NCI-H1436 treated with DMSO at 0.1 percent for 48 hours (cell line): ENCODE data around the gene CYB561D1.

Experiments used
- DNase-seq: peaks from one replicate; lab custom pipeline; 2025; lab: John Stamatoyannopoulos, UW

Gene CYB561D1

DNA sequence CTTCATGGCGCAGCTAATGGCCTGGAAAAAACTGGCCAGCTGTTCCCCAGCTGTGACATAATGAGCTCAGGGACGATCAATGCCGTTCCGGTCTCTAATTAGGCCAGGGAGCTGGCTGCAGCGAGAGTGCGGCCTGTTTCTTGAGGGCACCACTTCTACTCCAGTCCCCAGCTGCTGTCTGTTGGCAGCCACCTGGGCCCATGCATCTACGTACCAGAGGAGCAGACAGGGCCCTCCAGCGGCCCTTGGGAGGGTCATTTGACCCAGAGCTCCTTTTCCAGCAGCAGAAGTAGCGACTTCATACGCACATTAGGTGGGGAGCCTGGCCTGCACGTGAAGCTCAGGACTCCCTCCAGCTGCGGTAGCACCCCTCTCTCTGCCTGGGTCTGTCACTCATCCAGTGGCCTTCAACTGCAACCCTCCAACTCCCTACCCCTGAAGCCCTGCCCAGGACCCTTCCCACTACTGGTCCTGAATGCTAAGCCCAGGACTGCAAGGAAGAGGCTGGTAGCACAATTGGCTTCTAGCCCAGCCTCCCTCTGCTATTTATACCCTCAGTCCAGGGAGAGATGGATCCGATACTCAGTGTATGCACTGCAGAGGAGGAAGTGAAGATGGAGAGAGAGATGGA is 36.7 kb downstream of the CYB561D1 start:
- DNase-seq = no peak

- no peak for DNase-seq
Observed at GRCh38 chr1:109531380-109531779, 37.5 kb downstream of the CYB561D1 start.

GRCh38 chr1:109531826-109532364 is 38.0 kb downstream of the CYB561D1 start:
- DNase-seq = no peak

- no peak for DNase-seq
Observed at GRCh38 chr1:109532365-109533136, 38.7 kb downstream of the CYB561D1 start.

- DNase-seq = no peak
Observed at GRCh38 chr1:109534307-109534858, 40.5 kb downstream of the CYB561D1 start.

DNA sequence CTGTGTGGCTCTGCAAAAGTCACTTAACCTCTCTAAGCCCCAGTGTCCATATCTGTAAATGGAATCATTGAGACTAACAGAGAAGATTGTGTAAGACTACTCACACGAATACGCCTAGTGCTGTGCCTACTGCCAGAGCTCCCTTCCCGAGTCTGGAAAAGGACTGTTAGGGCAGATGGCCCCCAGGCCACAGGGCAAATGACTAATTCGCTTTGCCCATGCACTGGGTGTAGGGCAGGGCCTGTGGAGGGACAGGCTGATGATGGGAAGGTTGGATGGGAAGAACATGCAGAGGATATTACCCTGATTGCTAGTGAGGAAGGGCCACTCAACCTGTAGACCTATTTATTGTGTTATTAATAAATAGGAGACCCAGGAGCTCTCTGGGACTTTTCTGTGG is 41.6 kb downstream of the CYB561D1 start:
- no peak for DNase-seq

GRCh38 chr1:109535971-109536491 is 42.1 kb downstream of the CYB561D1 start:
- no peak for DNase-seq

DNA sequence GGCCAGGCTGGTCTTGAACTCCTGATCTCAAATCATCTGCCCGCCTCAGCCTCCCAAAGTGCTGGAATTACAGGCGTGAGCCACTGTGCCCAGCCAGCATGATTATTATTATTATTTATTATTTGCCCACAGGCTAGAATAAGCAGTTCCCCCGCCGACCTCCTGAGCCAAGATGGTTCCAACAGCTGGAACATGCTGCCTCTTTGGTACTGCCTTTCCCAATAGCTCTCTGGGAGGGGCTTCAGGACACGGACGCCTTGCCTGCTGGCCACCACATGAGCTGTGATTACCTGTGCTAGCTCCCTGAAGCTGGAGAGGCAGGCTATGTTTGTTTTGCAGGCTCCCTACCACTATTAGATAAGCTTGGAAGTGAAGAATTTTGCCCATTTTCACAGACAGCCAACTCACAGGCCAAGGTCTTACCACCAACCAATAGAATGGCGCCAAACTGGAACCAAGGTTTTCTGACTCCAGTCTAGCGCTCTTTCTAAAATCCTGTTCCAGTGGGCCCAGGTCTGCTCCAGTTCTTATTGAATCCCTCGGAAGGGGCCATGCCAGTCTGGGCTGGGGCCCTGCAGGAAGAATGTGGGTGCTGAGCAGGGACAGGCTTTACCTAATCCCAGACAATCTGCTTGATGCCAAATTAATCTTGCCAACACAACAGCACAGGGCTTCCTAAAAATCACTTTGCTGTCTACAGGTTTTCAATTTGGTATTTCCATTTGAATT is 43.7 kb downstream of the CYB561D1 start:
- DNase-seq = no peak

- DNase-seq = no peak
Observed at GRCh38 chr1:109538827-109539555, 45.1 kb downstream of the CYB561D1 start.

GRCh38 chr1:109539676-109540075 is 45.8 kb downstream of the CYB561D1 start, which contains the start of gene GPR61:
GPR61 (plus strand) TSS chr1:109539872; CDS start chr1:109543023, 3,151 bp downstream.
- no peak for DNase-seq

GRCh38 chr1:109541102-109541501 is 47.2 kb downstream of the CYB561D1 start:
- DNase-seq = no peak

DNA sequence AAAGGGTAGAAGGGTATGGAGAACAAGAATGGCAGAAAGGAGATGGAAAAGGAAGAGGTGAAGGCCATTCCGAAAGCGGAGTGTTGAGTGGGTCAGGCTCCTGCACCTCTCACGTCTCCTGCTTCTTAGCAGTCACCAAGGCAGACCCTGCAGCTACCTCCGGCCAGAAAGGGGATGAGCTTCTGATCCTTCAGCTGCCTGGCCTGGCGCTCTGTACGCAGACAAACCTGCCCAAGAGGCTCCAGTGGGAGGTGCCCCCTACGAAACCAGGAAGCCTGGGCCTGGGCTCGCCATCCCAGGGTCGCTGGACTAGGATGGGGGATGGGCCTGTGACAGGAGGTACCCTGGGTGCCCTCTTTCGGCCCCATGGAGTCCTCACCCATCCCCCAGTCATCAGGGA is 48.8 kb downstream of the CYB561D1 start:
- no peak for DNase-seq

- no peak for DNase-seq
Observed at GRCh38 chr1:109543283-109543987, 49.5 kb downstream of the CYB561D1 start.

- DNase-seq = no peak
Observed at GRCh38 chr1:109543988-109544735, 50.3 kb downstream of the CYB561D1 start.

DNA sequence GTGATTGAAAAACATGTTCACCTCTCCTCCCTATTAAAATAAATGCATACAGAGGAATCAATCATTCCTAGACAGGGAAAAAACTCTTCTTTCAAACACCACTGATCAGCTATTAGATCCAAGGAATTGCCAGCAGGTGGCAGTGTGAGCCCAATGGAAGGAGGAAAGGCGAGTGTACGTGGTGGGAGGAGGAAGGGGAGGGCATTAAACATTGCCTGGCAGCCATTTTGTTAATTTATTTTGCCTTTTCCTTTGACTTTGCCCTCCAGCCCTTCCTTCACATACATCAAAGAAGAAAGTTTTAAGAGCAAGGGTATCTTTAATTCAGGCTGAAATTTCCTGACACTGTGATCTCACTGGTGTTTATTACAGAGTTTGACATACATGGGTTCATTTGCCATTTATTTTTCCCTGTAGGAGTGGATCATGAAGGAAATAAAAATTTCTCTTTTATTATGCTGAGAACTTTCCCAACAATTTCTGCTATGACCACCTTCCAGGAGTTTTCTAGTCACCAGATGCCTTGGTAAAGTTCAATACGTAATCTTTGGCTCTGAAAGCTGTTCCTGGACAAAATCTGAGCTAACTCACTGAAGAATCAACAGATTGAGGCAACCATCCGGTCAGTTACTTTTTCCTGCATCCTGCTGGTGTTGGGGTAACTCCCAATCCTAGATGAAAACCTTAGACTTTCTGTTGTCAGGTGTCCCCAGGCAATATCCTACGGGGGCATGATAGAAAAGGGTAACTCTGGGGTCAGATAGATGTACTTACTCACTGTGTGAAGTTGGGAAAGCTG is 52.6 kb downstream of the CYB561D1 start:
- peak; percentile 65 for DNase-seq

DNA sequence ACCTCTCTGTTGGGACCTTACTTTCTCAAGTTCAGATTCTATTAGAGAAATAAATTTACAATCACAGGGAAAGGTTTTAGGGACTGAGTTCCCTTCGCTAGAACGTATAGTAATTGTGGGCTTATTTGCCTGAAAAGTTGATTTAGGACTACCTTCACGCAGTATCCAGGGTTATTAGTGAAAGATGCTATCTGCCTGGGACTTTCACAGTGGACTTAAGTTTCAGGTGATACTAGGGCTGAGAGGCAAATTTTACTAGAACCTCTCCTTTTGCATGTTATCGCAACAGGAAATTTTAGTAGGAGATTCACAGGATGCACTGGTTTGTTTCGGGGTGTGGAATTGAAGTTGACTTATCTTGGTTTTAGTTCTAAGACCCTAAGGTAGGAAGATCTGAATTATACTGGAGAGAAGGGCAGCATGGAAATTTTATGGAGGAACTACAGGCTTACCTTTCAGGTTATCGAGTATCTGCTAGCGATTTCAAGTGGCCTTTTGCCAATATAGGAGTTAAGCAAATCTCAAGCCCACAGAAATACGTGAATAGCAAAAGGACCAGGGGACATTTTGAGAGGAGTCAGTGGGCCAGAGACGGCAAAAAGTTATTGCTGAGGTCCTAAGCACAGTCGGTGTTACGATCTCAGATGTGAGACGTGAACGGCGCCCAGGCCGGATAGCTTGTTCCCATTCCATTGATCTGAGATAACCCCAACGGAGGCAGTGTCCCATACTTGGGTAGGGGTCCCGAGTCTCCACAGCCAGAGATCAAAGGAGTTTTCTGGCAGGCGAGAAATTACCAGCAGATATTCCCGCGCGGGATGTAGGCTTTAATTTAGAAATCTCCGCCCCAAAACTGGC is 53.8 kb downstream of the CYB561D1 start:
- DNase-seq = no peak

GRCh38 chr1:109548321-109549267 is 54.7 kb downstream of the CYB561D1 start, which contains the start of gene GNAI3:
GNAI3 (plus strand) TSS chr1:109548615; CDS start chr1:109548721, 106 bp downstream.
- DNase-seq = peak; percentile 63
